ENCODE measurements around the gene VPS13D. TPM values are rescaled to one million over a fixed set of nuclear protein-coding genes. Genes with fewer than 3 reads are reported as not detected.

VPS13D gene
- total RNA-seq, 1 experiment from 2014 or later: 20.2 TPM

GRCh38 chr1:12473596-12474362 is 243.9 kb downstream of the VPS13D start:
- Histone ChIP-seq H2AFZ (ENCODE audit: low read length) (no peak overlapping the region), H3K27me3 (ENCODE audit: insufficient read depth, low read length) (no peaks in the 10 kb centered on the region), H3K27ac (ENCODE audit: insufficient read length, low read depth, low read length) (no peak overlapping the region), H3K14ac (ENCODE audit: insufficient read depth, low read length) (no peak overlapping the region), H3K79me2 (ENCODE audit: insufficient read depth, low read length) (no peaks in the 10 kb centered on the region), H2BK20ac (ENCODE audit: low read depth, low read length, poor library complexity, severe bottlenecking) (no peak overlapping the region), H3K56ac (ENCODE audit: insufficient read length, low read depth, low read length) (no peak overlapping the region), H4K8ac (replicated peaks; ENCODE audit: insufficient read length, low read depth, low read length) (no peak overlapping the region), H2BK12ac (ENCODE audit: insufficient read length, low read depth, low read length) (no peak overlapping the region), H3K23me2 (ENCODE audit: insufficient read length, low read depth, low read length, poor library complexity, severe bottlenecking) (no peaks in the 10 kb centered on the region), H3K4ac (ENCODE audit: low read depth, low read length) (no peak overlapping the region), H3K18ac (ENCODE audit: insufficient read length, low read depth, low read length) (no peak overlapping the region), H4K20me1 (ENCODE audit: control insufficient read depth, insufficient read depth, insufficient read length) (no peaks in the 10 kb centered on the region), H4K5ac (ENCODE audit: insufficient read length, low read depth, low read length) (no peak overlapping the region), H2BK120ac (ENCODE audit: low read depth, low read length, poor library complexity, severe bottlenecking) (no peak overlapping the region), H2AK5ac (ENCODE audit: insufficient read length, low read length) (no peak overlapping the region), H3K4me2 (ENCODE audit: insufficient read depth, insufficient read length, low read length) (no peak overlapping the region), H3K79me1 (ENCODE audit: insufficient read depth, low read depth, low read length, poor library complexity, severe bottlenecking) (no peaks in the 10 kb centered on the region), H3K23ac (ENCODE audit: insufficient read length, low read depth, low read length) (no peak overlapping the region), H2BK15ac (ENCODE audit: low read depth, low read length) (no peak overlapping the region), H3T11ph (ENCODE audit: low read length) (no peak overlapping the region), H2BK5ac (ENCODE audit: insufficient read length, low read length) (no peak overlapping the region), H3K9ac (ENCODE audit: extremely low read depth, insufficient read length, low read length) (no peak overlapping the region), H3K9me3 (ENCODE audit: control insufficient read depth, low read depth, low read length) (peaks cover 17% of the 10 kb centered on the region), H3K4me1 (ENCODE audit: insufficient read depth, low read length) (no peaks in the 10 kb centered on the region; the same call in 1 of the 2 replicates), H4K91ac (ENCODE audit: insufficient read length, low read depth, low read length) (no peak overlapping the region)
- TF ChIP-seq CTCF (conservative IDR thresholded peaks at IDR 0.05): no peak
- H3K4me1 Mint-ChIP-seq: peaks cover 11 to 14% of the 10 kb centered on the region in 2 experiments
- H3K36me3 Mint-ChIP-seq (ENCODE audit: insufficient read depth in 1 of 3, low read depth in 3 of 3): peaks cover 15 to 27% (median 25%) of the 10 kb centered on the region in 3 experiments
- no peaks in the 10 kb centered on the region for H3K27me3 Mint-ChIP-seq (ENCODE audit: low read depth)
- no peak for DNase-seq
- WGBS (ENCODE audit: extremely low coverage, insufficient read length, low lambda C conversion rate): no CpG with 5 or more reads among the region's 11 CpGs
- no peak overlapping the region for H3K4me3 Mint-ChIP-seq
- H3K9me3 Mint-ChIP-seq: peaks cover 14 to 20% of the 10 kb centered on the region in 2 experiments; a peak in 4 of 5 replicates
- no peak overlapping the region for H3K27ac Mint-ChIP-seq

All from H9 (cell line).